HepG2 (cell line): ENCODE measurements around the gene CIB1. TPM values are rescaled to one million over a fixed set of nuclear protein-coding genes. Genes with fewer than 3 reads are reported as not detected.

Experiments used
- AHR ChIP-seq: IDR thresholded peaks from 2 replicates; pipeline ENCODE4 v1.6.1; 2018; ENCODE audit warnings: missing genetic modification reagents, missing compliant biosample characterization
- ASH2L ChIP-seq: fragments of 300-600, 200-600 bp; sonication (generic); IDR thresholded peaks from 2 replicates; pipeline ENCODE4 v1.7.0; 2017; ENCODE audit warnings: low read depth, mild to moderate bottlenecking, moderate library complexity, mixed read lengths, low read length; ENCODE audit not compliant: insufficient read length
- BCL6 ChIP-seq: IDR thresholded peaks from 2 replicates; pipeline ENCODE4 v1.6.1; 2016; ENCODE audit warnings: missing genetic modification reagents, missing compliant biosample characterization
- FOSL2 ChIP-seq: sonication (generic); formaldehyde crosslinking; IDR thresholded peaks from 2 replicates; pipeline ENCODE4 v1.4.0; 2020; ENCODE audit warnings: missing genetic modification reagents
- HNRNPLL ChIP-seq: fragments of 200-400 bp; formaldehyde crosslinking; IDR thresholded peaks from 2 replicates; pipeline ENCODE4 v1.6.1; 2017; ENCODE audit warnings: mild to moderate bottlenecking, low read depth, low read length; ENCODE audit not compliant: poor library complexity, severe bottlenecking
- HOXA3 ChIP-seq: sonication (generic); formaldehyde crosslinking; IDR thresholded peaks from 2 replicates; pipeline ENCODE4 v1.5.0; 2020; ENCODE audit warnings: missing genetic modification reagents
- JUN ChIP-seq: sonication (generic); formaldehyde crosslinking; IDR thresholded peaks from 2 replicates; pipeline ENCODE4 v1.4.0; 2020; ENCODE audit warnings: mild to moderate bottlenecking, missing genetic modification reagents
- NFKB2 ChIP-seq: sonication (generic); formaldehyde crosslinking; IDR thresholded peaks from 2 replicates; pipeline ENCODE4 v1.4.0; 2020; ENCODE audit warnings: missing genetic modification reagents, borderline replicate concordance
- NR2F1 ChIP-seq, 2 experiments: fragments of 450-650 bp in 1 of 2; formaldehyde crosslinking in 1 of 2; IDR thresholded peaks; 2 replicates each; pipeline versions ENCODE4 v1.5.0 to v1.6.1; 2016 to 2020; ENCODE audit warnings: mild to moderate bottlenecking in 1 of 2, missing compliant biosample characterization in 1 of 2, missing genetic modification reagents in 1 of 2, moderate library complexity in 1 of 2
- POLR2A ChIP-seq, 2 experiments: IDR thresholded peaks; 2 replicates each; pipeline ENCODE4 v1.6.1; 2011; ENCODE audit warnings: low read depth in 2 of 2, low read length in 2 of 2, mild to moderate bottlenecking in 1 of 2, moderate library complexity in 1 of 2; ENCODE audit not compliant: insufficient read depth in 1 of 2
- RAD51 ChIP-seq: fragments of 450-650 bp; IDR thresholded peaks from 2 replicates; pipeline ENCODE4 v1.6.1; 2016; ENCODE audit warnings: borderline replicate concordance
- REL ChIP-seq: sonication (generic); formaldehyde crosslinking; conservative IDR thresholded peaks from 2 replicates; pipeline ENCODE4 v1.8.0; 2022; ENCODE audit warnings: mild to moderate bottlenecking, missing genetic modification reagents, moderate library complexity
- RXRA ChIP-seq: sonication (generic); formaldehyde crosslinking; IDR thresholded peaks from 2 replicates; pipeline ENCODE4 v1.5.1; 2020; ENCODE audit warnings: missing genetic modification reagents
- SAP130 ChIP-seq: IDR thresholded peaks from 2 replicates; pipeline ENCODE4 v1.6.1; 2016; ENCODE audit warnings: low read depth
- SIN3A ChIP-seq: IDR thresholded peaks from 2 replicates; pipeline ENCODE4 v1.6.1; 2011; ENCODE audit warnings: low read depth, mild to moderate bottlenecking, control low read depth, low read length, borderline replicate concordance
- SPEN ChIP-seq: sonication (generic); formaldehyde crosslinking; IDR thresholded peaks from 2 replicates; pipeline ENCODE4 v1.5.1; 2020; ENCODE audit warnings: low read depth, mild to moderate bottlenecking, missing genetic modification reagents
- ZNF235 ChIP-seq: sonication (generic); formaldehyde crosslinking; IDR thresholded peaks from 2 replicates; pipeline ENCODE4 v1.8.1; 2023; ENCODE audit warnings: mild to moderate bottlenecking, missing genetic modification reagents, borderline replicate concordance
- ZNF674 ChIP-seq: sonication (generic); formaldehyde crosslinking; IDR thresholded peaks from 2 replicates; pipeline ENCODE4 v1.5.0; 2020; ENCODE audit warnings: low read depth, mild to moderate bottlenecking, missing genetic modification reagents
- polyA plus RNA-seq, 8 experiments: library from polyadenylated mRNA; depleted of rRNA in 3 of 8; stranded (reverse) in 7 of 8; unstranded in 1 of 8; fragments of >200 nt; fragmentation: Illumina TruSeq in 4 of 8; extraction: Trizol in 4 of 8; gene quantifications; 2 replicates each; pipeline versions ENCODE4 v1.2.1 to v1.2.3, GENCODE V29; 2011 to 2016; ENCODE audit warnings: low read depth in 4 of 8, missing spikeins in 1 of 8, mixed read lengths in 1 of 8; ENCODE audit not compliant: insufficient read depth in 1 of 8
- total RNA-seq, 5 experiments: library from RNA; depleted of rRNA; stranded (reverse); fragments of >200 nt; fragmentation: Illumina TruSeq; extraction: Trizol; gene quantifications; 2 replicates each; pipeline ENCODE4 v1.2.3, GENCODE V29; 2016; ENCODE audit warnings: low read depth in 1 of 5
- TF ChIP-seq, protein P1 (sequence below): sonication (generic); formaldehyde crosslinking; conservative IDR thresholded peaks from 2 replicates; pipeline ENCODE4 v1.4.0; 2020; ENCODE audit warnings: mild to moderate bottlenecking, missing genetic modification reagents, moderate library complexity
- TF ChIP-seq, protein P2 (sequence below): IDR thresholded peaks from 2 replicates; pipeline ENCODE4 v1.6.1; 2012; ENCODE audit warnings: low read length, improper control_type of control experiment

The CIB1 gene
- total and polyA plus RNA-seq, 2 of the 13 experiments (the other 11 are each of a cell fraction or from before 2014, with no cell fraction given) = 38.7 to 72.7 TPM

DNA sequence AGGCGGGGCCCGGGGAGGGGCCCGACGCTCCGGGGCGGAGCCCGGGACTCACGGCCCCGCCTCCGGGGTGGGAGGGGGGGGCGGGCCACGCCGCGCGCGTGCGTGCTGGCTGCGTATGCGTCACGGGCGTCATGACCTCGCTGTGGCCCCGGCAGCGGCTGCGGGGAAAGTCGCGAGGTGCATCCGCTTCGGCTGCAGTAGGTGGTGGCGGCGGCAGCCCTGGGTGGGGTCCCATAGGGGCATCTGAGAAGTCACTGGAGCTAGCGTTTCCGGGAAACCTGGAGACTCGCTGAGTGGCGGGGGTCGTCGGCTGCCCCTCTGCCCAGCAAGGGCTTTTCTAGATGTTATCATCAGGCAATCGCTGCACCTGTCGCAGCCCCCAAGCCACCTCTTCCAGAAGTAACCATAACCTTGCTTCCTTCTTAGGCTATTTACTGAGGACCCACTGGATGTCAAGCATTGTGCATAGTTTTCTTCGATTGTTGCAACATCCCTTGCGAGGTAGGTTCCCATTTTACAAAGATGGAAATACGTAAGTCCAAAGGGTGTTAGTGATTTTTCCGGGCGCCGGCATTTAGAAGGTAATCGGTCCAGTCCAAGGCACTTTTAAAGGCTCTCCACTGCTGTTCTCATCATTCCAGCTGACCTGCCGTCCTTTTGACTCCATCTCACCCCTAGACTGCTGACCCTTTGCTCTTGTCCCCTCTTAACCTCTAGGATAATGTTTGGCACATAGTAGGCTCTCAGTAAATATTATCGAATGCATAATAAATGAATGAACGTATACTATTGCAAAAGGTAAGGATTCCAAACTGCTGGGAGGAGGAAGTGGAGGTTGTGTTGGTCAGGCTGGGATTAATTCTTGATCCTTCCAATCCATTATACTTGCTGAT is 601 bp upstream of the CIB1 start, which contains the start of gene GDPGP1 (continued):
- TF ChIP-seq, protein P1, sequence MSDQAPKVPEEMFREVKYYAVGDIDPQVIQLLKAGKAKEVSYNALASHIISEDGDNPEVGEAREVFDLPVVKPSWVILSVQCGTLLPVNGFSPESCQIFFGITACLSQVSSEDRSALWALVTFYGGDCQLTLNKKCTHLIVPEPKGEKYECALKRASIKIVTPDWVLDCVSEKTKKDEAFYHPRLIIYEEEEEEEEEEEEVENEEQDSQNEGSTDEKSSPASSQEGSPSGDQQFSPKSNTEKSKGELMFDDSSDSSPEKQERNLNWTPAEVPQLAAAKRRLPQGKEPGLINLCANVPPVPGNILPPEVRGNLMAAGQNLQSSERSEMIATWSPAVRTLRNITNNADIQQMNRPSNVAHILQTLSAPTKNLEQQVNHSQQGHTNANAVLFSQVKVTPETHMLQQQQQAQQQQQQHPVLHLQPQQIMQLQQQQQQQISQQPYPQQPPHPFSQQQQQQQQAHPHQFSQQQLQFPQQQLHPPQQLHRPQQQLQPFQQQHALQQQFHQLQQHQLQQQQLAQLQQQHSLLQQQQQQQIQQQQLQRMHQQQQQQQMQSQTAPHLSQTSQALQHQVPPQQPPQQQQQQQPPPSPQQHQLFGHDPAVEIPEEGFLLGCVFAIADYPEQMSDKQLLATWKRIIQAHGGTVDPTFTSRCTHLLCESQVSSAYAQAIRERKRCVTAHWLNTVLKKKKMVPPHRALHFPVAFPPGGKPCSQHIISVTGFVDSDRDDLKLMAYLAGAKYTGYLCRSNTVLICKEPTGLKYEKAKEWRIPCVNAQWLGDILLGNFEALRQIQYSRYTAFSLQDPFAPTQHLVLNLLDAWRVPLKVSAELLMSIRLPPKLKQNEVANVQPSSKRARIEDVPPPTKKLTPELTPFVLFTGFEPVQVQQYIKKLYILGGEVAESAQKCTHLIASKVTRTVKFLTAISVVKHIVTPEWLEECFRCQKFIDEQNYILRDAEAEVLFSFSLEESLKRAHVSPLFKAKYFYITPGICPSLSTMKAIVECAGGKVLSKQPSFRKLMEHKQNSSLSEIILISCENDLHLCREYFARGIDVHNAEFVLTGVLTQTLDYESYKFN (CRISPR knock-in tag) = peak; percentile 29; the same call in 1 of the 2 replicates
- TF ChIP-seq POLR2A (IDR thresholded peaks at IDR 0.05; ENCODE audit: insufficient read depth in 1 of 2, low read depth in 2 of 2, low read length in 2 of 2) = peak; percentile 33 to 83; a peak in 2 of 4 replicates
- TF ChIP-seq RXRA = peak; percentile 69
- TF ChIP-seq RAD51 = no peak
- 0 out of 2 replicates have a peak, but pooled peaks have one; percentile 49 for TF ChIP-seq JUN (CRISPR knock-in tag)
- TF ChIP-seq BCL6 = no peak
- TF ChIP-seq SPEN (CRISPR knock-in tag) = peak; percentile 12; the same call in 1 of the 2 replicates
- peak; percentile 16; the same call in 1 of the 2 replicates for TF ChIP-seq HOXA3 (CRISPR knock-in tag)
- TF ChIP-seq HNRNPLL = peak; percentile 16
- TF ChIP-seq NFKB2 (CRISPR knock-in tag) = 0 out of 2 replicates have a peak, but pooled peaks have one; percentile 6
- 0 out of 2 replicates have a peak, but pooled peaks have one; percentile 29 for TF ChIP-seq SIN3A
- TF ChIP-seq ASH2L = peak; percentile 40
- no peak for TF ChIP-seq REL
- 0 out of 4 replicates have a peak, but pooled peaks of 1 of the 2 experiments have one; percentile 25 for TF ChIP-seq NR2F1 (CRISPR knock-in tag; IDR thresholded peaks at IDR 0.05)
- TF ChIP-seq SAP130 (CRISPR knock-in tag) = peak; percentile 65
- TF ChIP-seq ZNF235 (CRISPR knock-in tag) = no peak
- TF ChIP-seq AHR (CRISPR knock-in tag) = 0 out of 2 replicates have a peak, but pooled peaks have one; percentile 1
- TF ChIP-seq, protein P2, sequence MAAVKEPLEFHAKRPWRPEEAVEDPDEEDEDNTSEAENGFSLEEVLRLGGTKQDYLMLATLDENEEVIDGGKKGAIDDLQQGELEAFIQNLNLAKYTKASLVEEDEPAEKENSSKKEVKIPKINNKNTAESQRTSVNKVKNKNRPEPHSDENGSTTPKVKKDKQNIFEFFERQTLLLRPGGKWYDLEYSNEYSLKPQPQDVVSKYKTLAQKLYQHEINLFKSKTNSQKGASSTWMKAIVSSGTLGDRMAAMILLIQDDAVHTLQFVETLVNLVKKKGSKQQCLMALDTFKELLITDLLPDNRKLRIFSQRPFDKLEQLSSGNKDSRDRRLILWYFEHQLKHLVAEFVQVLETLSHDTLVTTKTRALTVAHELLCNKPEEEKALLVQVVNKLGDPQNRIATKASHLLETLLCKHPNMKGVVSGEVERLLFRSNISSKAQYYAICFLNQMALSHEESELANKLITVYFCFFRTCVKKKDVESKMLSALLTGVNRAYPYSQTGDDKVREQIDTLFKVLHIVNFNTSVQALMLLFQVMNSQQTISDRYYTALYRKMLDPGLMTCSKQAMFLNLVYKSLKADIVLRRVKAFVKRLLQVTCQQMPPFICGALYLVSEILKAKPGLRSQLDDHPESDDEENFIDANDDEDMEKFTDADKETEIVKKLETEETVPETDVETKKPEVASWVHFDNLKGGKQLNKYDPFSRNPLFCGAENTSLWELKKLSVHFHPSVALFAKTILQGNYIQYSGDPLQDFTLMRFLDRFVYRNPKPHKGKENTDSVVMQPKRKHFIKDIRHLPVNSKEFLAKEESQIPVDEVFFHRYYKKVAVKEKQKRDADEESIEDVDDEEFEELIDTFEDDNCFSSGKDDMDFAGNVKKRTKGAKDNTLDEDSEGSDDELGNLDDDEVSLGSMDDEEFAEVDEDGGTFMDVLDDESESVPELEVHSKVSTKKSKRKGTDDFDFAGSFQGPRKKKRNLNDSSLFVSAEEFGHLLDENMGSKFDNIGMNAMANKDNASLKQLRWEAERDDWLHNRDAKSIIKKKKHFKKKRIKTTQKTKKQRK = no peak
- TF ChIP-seq FOSL2 (CRISPR knock-in tag) = peak; percentile 58; the same call in 1 of the 2 replicates
- 0 out of 2 replicates have a peak, but pooled peaks have one; percentile 8 for TF ChIP-seq ZNF674 (CRISPR knock-in tag)
